HG03064 (cell line): ENCODE results near the gene LCOR.
"Not testable (repeated sequence)": the region's sequence is repeated elsewhere in the genome, so short reads cannot be mapped to it uniquely, and the experiment has no call there.

Source experiments
- ATAC-seq: cut with Tn5 transposase; IDR thresholded peaks from one replicate; pipeline ENCODE4 v1.9.1; 2021; ENCODE audit warnings: low read depth; ENCODE audit not compliant: unreplicated experiment

LCOR gene

DNA sequence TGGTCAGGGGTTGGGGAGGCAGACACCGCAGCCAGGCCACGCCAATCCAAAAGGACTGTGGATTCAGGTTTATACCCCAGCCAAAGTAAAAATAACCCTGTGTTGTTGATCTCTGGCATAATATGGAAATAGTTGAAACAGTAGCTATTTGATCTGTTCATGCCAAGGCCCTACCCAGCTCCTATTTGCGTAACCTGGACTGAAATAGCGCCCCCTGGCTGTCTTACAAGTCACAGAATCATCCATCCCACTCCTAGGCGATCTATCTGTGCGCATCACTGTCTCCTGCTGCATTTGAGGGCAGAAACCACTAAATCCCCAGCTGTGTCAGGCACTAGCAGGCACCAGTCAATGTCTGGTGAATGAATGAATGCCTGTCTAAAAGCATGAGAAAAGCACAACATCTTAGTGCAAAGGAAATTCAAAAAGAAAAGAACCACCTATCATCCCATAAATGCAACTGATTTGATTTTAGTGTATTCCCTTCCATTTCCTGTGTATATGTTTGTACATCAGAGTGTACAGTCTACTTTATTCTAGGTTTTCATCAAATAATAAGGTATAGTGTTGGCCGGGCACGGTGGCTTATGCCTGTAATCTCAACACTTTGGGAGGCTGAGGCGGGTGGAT lies 193.6 kb downstream of the LCOR start:
- no peak for ATAC-seq

DNA sequence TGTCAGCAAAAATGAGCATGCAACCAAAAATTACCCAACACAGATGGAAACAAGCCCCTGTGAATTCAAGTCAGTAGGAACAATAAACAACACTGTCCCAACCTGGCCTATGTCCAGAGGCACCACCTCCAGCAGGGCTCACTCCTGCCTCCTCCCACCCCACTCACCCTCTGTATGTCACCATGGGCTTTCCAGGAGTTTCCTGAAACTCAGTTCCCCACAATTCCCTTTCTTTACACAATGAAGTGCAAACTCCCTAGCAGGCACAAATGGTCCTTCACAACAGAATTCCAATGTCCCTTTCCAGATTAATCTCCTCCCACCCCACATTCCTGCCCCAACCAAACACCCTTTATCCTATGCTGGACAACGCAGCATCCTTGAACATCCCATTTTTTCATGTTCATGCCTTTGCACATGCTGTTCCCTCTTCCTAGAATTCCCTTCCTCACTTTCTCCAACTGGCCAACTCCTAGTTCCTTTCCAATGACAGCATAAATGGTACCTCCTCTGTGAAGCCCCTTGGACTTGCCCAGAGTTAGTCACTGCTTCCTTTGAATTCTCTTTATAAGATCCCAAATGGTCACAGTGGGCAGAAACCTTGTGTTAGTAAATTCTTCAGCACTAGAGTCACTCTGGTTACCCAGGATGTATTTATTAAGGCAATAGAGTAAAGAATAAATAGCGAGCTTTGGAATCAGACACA lies 196.2 kb downstream of the LCOR start:
- ATAC-seq: no peak

GRCh38 chr10:97028832-97029178 lies 196.7 kb downstream of the LCOR start:
- ATAC-seq: no peak

DNA sequence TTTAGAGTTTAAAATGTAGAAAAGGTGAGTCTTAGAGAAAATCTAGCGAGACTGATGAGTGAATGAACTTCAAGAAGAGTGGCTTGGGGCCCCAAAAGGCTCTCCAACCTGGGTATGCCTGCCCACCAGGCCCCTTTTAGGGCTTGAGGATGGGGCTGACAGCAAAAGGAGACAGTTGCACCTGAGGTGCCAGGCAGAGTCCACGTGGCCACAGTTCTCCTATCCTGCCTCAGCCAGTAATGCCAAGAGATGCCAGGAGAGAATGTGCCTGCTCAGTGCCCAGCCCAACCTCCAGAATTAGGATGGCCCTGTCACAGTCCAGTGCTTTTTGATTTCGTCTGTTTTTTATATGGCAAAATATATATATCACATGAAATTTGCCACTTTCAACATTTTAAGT lies 197.2 kb downstream of the LCOR start:
- ATAC-seq: no peak

GRCh38 chr10:97030894-97031293 lies 198.8 kb downstream of the LCOR start:
- no peak for ATAC-seq

DNA sequence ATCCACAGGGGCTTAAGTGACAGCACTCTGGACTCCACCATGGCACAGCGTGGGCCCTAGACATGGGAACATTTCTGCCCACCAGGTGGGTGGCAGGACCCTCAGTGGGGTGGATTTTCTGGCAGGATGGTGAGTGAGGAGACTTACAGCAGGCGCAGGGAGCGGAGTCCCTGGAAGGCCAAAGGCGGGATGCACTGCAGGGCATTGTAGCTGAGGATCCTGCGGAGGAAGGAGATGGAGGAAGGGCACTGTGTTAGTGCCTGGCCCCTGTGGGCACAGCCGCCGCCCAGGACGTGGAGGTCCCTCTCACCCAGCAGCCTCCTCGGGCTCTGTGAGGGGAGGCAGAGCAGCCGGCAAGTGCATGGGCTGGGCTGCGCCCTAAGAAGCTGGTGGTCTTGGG lies 199.4 kb downstream of the LCOR start:
- ATAC-seq: no peak

DNA sequence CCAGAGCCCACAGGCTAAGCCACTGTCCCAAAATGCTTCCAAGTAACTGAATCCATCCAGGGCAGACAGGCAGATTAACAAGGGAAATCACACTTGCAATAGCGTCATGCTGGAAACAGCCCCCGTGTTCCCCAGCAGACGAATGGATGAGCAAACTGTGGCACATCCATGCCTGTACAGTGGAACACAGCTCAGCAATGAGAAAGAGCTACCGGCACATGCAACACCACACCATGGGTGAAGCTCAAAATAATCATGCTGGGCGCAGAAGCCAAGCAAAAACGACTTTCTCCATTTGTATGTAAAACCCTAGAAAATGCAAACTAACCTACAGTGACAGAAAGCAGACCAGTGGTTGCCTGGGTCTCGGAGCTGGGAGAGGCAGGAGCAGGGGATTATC lies 200.5 kb downstream of the LCOR start:
- no peak for ATAC-seq

- ATAC-seq: not testable (repeated sequence)
Measured at GRCh38 chr10:97033841-97034240, 201.7 kb downstream of the LCOR start.

GRCh38 chr10:97034301-97034700 lies 202.2 kb downstream of the LCOR start:
- no peak for ATAC-seq

- no peak for ATAC-seq
Measured at GRCh38 chr10:97034958-97035769, 203.1 kb downstream of the LCOR start.

DNA sequence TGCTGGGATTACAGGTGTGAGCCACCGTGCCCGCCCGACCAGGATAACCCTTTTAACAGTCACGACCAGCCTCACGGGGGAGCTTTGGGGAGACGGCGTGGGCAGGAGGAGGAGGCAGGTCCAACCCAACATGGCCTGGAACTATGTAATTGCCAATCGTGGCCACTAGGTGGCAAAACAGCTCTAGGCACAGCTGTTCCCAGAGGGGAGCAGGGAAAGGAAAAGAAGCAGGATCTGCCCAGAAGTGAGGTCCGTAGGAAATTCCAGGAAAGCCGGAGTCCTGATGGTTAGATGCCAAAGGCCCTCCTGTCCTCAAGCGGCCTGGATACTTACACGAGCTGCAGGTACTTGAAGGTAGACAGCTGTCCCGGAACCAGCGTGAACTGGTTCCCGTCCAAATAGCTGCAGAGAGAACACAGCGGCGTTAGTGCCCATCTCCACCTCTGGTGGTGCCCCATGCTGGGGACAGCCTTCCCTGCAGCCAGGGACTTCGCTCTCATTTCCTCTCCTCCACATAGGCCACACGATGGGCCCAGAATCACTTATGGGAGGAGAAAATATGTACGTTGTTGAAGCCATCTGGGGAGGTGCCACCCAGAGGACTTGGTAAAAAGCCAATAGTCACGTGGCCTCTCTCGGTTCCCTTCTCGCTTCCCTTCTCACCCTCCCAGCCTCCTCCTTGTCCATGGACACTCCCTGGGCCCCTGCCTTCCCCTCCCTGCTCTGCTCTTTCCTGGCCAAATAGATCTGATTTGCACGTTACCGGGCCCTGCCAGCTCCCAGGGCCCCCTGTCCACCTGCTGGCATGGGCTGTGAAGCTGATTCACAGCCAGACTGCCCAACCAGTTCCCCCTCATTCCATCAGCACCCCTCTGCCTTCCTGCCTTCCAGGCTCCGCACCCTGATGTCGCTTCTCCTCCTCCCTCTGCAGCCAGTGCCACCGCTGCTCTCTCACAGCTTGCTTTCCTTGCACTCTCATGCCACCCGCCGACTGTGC lies 205.6 kb downstream of the LCOR start:
- no peak for ATAC-seq

- no peak for ATAC-seq
Measured at GRCh38 chr10:97038688-97039087, 206.6 kb downstream of the LCOR start.

DNA sequence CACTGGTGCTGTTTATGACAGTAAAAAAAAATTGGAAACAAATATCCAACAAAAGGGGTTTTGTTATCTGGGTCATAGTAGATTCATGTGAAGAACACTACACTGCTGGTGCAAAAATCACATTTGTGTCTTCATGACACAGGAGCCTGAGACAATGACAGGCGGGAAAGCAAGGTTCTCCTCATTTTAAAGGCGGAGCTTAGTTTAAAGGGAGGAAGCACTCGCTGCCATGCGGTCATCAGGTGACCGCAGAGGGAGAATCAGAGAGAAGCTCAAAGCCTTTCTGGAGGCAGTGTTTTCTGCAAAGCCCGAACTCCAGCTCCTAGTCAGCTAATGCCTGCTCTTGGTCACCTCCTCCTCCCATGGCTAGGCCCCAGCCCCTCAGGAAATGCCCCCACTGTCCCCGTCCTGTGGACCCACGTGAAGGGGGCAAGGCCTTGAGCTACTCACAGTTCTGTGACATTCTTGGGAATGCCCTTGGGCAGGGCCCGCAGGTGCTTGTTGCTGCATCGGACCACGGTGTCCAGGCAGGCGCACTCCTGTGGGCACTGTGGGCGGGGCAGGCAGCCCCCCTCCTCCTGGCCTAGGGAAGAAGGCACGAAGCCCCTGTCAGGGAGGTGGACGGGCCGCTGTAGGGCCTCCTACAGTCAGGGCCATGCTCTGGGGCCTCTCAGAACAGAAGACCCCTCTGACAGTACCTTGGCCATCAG lies 207.6 kb downstream of the LCOR start:
- ATAC-seq: no peak

- no peak for ATAC-seq
Measured at GRCh38 chr10:97040248-97040584, 208.1 kb downstream of the LCOR start.

- ATAC-seq: no peak
Measured at GRCh38 chr10:97040706-97041105, 208.6 kb downstream of the LCOR start.

DNA sequence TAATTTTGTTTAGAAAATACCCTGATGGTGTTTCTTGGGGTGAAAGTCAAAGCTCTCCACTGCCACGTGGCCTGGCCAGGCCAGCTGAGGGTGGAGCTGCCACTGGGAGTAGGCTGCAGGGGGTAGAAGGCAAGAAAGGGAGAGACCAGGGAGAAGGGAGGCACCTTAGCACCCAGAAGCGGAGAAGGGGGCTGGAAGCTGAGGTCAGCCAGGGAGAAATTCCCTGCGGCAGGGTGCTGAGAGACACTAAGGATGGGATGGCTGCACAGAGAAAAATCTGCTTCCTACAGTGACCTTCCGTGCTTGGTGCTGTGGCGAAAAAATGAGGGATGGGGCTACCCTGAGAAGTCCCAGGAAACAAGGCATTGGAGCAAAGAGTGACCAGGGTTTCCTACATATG lies 210.0 kb downstream of the LCOR start:
- ATAC-seq: no peak

DNA sequence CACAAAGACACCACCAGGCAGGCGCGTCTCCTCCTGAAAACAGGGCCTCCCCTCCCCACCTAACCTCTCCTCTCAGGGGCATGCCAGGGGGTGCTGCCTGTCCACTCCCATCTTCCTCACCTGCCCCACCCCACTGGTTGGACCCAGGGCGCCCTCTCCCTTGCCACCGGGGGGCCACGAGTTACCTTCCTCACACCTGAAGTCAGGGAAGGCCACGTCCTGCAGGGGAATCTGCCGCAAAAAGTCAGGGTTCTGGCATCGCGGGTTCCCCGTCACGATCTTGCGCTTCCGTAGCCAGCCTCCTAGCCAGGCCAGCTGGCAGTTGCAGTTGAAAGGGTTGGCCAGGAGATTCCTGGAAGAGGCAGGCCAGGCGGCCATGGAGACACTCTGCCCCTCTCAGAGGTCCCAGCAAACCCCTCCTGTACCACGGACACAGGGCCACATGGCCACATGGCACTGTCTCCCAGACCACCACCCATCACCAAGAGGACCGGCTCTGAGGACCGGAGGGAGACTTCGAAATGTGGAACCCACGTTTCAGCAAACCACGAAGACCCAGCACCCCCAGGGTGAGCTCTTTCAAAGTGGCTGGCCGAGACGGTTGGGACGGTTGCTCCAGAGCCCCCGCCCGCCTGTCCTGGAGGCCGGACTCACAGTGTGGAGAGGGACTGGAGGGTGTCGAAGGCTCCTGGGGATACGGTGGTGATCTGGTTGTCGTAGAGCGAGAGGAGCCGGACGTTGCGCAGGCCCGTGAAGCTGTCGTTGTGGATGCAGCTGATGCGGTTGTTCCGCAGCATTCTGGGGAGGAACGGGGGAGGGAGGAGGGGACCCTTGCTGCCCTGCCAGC lies 210.8 kb downstream of the LCOR start:
- no peak for ATAC-seq

- ATAC-seq: no peak
Measured at GRCh38 chr10:97043563-97043855, 211.4 kb downstream of the LCOR start.
